ENCODE measurements around the gene AOC3.
"Not testable (repeated sequence)": the region's sequence is repeated elsewhere in the genome, so short reads cannot be mapped to it uniquely, and the experiment has no call there.

AOC3 gene

GRCh38 chr17:42894283-42895184 is 43.5 kb downstream of the AOC3 start:
- DNase-seq = no peak

- DNase-seq = no peak
Observed at GRCh38 chr17:42895185-42895555, 44.2 kb downstream of the AOC3 start.

- DNase-seq = no peak
Observed at GRCh38 chr17:42898147-42898811, 47.3 kb downstream of the AOC3 start.

- not testable (repeated sequence) for DNase-seq
Observed at GRCh38 chr17:42899981-42900380, 49.0 kb downstream of the AOC3 start.

DNA sequence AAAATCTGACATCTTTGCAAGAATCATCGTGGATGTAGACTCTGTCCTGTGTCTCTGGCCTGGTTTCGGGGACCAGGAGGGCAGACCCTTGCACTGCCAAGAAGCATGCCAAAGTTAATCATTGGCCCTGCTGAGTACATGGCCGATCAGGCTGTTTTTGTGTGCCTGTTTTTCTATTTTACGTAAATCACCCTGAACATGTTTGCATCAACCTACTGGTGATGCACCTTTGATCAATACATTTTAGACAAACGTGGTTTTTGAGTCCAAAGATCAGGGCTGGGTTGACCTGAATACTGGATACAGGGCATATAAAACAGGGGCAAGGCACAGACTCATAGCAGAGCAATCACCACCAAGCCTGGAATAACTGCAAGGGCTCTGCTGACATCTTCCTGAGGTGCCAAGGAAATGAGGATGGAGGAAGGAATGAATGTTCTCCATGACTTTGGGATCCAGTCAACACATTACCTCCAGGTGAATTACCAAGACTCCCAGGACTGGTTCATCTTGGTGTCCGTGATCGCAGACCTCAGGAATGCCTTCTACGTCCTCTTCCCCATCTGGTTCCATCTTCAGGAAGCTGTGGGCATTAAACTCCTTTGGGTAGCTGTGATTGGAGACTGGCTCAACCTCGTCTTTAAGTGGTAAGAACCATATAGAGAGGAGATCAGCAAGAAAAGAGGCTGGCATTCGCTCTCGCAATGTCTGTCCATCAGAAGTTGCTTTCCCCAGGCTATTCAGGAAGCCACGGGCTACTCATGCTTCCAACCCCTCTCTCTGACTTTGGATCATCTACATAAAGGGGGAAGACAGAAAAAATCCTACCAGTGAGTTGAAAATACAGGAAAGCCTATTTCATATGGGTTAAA is 49.7 kb downstream of the AOC3 start, which contains the start of gene G6PC1:
Gene G6PC1, plus strand, starts transcription at position 340 of the 872 bp plus-strand sequence. Its CDS starts 78 bp downstream, at position 418.
- DNase-seq = no peak

DNA sequence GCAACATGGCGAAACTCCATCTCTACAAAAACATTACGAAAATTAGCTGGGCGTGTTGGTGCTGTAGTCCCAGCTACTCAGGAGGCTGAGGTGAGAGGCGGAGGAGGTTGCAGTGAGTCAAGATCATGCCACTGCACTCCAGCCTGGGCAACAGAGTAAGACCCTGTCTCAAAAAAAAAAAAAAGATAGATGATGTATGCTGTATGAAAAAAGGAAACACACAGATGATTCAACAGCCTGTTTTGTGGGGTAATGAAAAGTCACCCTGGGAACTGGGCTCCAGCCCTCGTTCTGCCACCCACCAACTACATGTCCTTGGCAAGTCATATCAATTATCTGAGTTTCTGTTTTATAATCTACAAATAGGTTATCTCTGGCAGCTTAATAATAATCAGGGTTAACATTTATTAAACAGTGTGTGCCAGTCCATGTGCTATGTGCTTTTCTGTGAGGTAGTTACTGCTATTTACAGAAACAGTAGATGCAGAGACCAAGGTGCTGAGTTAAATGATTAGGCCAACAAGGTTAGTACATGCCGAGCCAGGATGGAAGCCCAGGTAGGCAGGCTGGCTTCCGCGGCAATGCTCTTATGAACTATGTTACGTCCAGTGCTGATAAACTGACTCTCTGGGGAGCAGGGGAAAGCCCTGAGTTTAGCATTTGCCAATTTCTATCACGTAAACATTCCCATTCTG is 50.7 kb downstream of the AOC3 start:
- no peak for DNase-seq

DNA sequence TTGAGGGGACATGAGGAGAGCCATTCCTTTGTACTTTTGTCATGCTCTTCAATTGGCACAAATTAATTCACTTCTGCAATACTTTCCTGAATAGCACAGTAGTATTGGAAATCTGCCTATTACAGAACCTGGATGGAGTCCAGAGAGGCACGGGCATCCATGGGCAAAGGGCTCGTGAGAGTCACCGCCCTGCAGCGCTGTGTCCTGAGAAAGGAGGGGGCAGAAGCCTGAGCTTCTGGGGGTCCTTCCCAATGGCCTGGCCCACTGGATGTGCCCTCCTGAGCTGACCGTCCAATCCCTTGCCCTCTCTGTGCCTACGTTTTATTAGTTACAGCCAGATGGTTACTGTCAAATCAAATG is 53.1 kb downstream of the AOC3 start:
- no peak for DNase-seq

DNA sequence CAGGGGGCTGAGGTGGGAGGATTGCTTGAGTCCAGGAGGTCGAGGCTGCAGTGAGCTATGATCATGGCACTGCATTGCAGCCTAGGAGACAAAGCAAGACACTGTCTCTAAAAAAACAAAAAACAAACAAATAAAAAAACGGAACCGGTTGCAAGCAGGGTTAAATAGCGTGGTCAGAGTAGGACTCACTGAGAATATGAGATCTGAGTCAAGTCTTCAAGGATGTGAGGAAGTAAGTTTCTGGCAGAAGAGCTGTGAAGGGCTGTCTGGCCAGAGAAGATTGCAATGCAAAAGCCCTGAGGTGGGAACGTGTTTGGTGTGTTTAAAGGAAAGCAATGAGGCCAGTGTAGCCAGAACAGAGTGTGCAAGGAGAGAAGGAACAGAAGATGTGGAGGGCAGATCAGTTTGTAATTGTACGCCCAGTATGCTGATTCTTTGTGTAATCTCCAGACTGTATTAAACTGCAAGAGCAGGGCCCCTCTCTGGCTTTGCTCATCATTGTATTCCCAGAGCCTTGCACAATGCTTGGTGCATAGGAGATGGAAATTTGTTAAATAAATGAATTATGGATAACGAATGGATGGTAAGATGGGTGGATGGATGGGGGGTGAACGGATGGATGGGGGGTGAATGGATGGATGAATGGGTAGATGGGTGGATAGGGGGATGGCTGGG is 55.9 kb downstream of the AOC3 start:
- DNase-seq = no peak
